Naive B cell (primary cell): ENCODE measurements around the gene PDGFA. TPM values are rescaled to one million over a fixed set of nuclear protein-coding genes. Genes with fewer than 3 reads are reported as not detected.

ENCODE experiments used
- ATAC-seq, 2 donors: fragments of 150-1000 bp; cut with Tn5 transposase; 2 replicates each; pipeline ENCODE4 v1.10.0; 2021; ENCODE audit warnings: low read depth in 2 of 2, mild to moderate bottlenecking in 2 of 2, moderate library complexity in 2 of 2
- DNase-seq: peaks from one replicate; pipeline ENCODE4 v3.0.0; 2022
- H3K27ac Mint-ChIP-seq, 6 donors: one replicate each; pipeline ENCODE4 v1.8.0; 2020 to 2022; ENCODE audit warnings: mild to moderate bottlenecking in 6 of 6, mixed read lengths in 6 of 6, moderate library complexity in 5 of 6, inconsistent platforms in 2 of 6
- H3K27me3 Mint-ChIP-seq, 3 donors: one replicate each; pipeline ENCODE4 v1.8.0; 2021 to 2022; ENCODE audit warnings: mixed read lengths in 3 of 3, mild to moderate bottlenecking in 1 of 3
- H3K36me3 Mint-ChIP-seq, 2 donors: one replicate each; pipeline ENCODE4 v1.8.0; 2020 to 2022; ENCODE audit warnings: mixed read lengths in 2 of 2, inconsistent platforms in 1 of 2, mild to moderate bottlenecking in 1 of 2
- H3K4me1 Mint-ChIP-seq, 3 donors: one replicate each; pipeline ENCODE4 v1.8.0; 2020 to 2022; ENCODE audit warnings: mixed read lengths in 3 of 3, inconsistent platforms in 1 of 3, mild to moderate bottlenecking in 1 of 3, moderate library complexity in 1 of 3
- H3K4me3 Mint-ChIP-seq, 8 donors: one replicate each; pipeline ENCODE4 v1.8.0; 2020 to 2022; ENCODE audit warnings: mild to moderate bottlenecking in 8 of 8, mixed read lengths in 8 of 8, moderate library complexity in 8 of 8, inconsistent platforms in 2 of 8
- H3K9me3 Mint-ChIP-seq, 7 donors: one replicate each; pipeline ENCODE4 v1.8.0; 2020 to 2022; ENCODE audit warnings: mixed read lengths in 7 of 7, mild to moderate bottlenecking in 5 of 7, inconsistent platforms in 2 of 7, moderate library complexity in 1 of 7
- polyA plus RNA-seq, 6 donors: library from polyadenylated mRNA; unstranded; fragments of 300-500 nt; fragmentation: Illumina TruSeq; gene quantifications; one replicate each; pipeline ENCODE4 v1.2.3, GENCODE V29; 2021; ENCODE audit warnings: low read depth in 6 of 6

PDGFA gene
- polyA plus RNA-seq, 6 donors from 2014 or later: 0.12 TPM; not detected in 5

GRCh38 chr7:486216-486743, 33.4 kb downstream of the PDGFA start:
- Mint-ChIP-seq H3K36me3 (peaks cover 4 to 15% of the 10 kb centered on the region in 2 donors), H3K27me3 (peaks cover 28 to 41% (median 30%) of the 10 kb centered on the region in 3 donors), H3K9me3 (peaks cover 0 to 13% (median 6%) of the 10 kb centered on the region in 7 donors), H3K4me1 (peaks cover 0 to 5% (median 0%) of the 10 kb centered on the region in 3 donors), H3K27ac (no peak overlapping the region), H3K4me3 (no peak overlapping the region)
- no peak for ATAC-seq
- DNase-seq: no peak

- Mint-ChIP-seq H3K27me3 (peaks cover 30 to 41% (median 33%) of the 10 kb centered on the region in 3 donors), H3K4me1 (peaks cover 0 to 5% (median 0%) of the 10 kb centered on the region in 3 donors), H3K4me3 (no peak overlapping the region), H3K36me3 (peaks cover 4 to 15% of the 10 kb centered on the region in 2 donors), H3K9me3 (peaks cover 0 to 13% (median 6%) of the 10 kb centered on the region in 7 donors), H3K27ac (no peak overlapping the region)
- ATAC-seq (no peak), DNase-seq (no peak)
Measured at GRCh38 chr7:485188-486081, 34.2 kb downstream of the PDGFA start.

- H3K9me3 Mint-ChIP-seq: peaks cover 0 to 13% (median 6%) of the 10 kb centered on the region in 7 donors
- no peak for DNase-seq
- H3K27me3 Mint-ChIP-seq: peaks cover 30 to 41% (median 39%) of the 10 kb centered on the region in 3 donors
- H3K27ac Mint-ChIP-seq: no peak overlapping the region
- ATAC-seq: no peak
- H3K36me3 Mint-ChIP-seq: peaks cover 4 to 15% of the 10 kb centered on the region in 2 donors
- no peak overlapping the region for H3K4me3 Mint-ChIP-seq
- peaks cover 0 to 5% (median 0%) of the 10 kb centered on the region in 3 donors for H3K4me1 Mint-ChIP-seq
Measured at GRCh38 chr7:484356-485101, 35.1 kb downstream of the PDGFA start.

GRCh38 chr7:483656-484355, 35.8 kb downstream of the PDGFA start:
- peaks cover 34 to 41% (median 39%) of the 10 kb centered on the region in 3 donors for H3K27me3 Mint-ChIP-seq
- no peak for ATAC-seq
- no peak overlapping the region for H3K27ac Mint-ChIP-seq
- DNase-seq: no peak
- H3K36me3 Mint-ChIP-seq: peaks cover 4 to 15% of the 10 kb centered on the region in 2 donors
- H3K4me1 Mint-ChIP-seq: peaks cover 0 to 5% (median 0%) of the 10 kb centered on the region in 3 donors
- H3K9me3 Mint-ChIP-seq: peaks cover 0 to 13% (median 6%) of the 10 kb centered on the region in 7 donors
- H3K4me3 Mint-ChIP-seq: peak overlapping the region in 1 of 8 donors; percentile 52

GRCh38 chr7:482521-483083, 37.0 kb downstream of the PDGFA start:
- Mint-ChIP-seq H3K36me3 (peaks cover 4 to 15% of the 10 kb centered on the region in 2 donors), H3K27ac (peak overlapping the region in 1 of 6 donors; percentile 50), H3K4me3 (peak overlapping the region in 1 of 8 donors; percentile 64), H3K4me1 (peaks cover 0 to 5% (median 0%) of the 10 kb centered on the region in 3 donors), H3K27me3 (peaks cover 30 to 38% (median 33%) of the 10 kb centered on the region in 3 donors), H3K9me3 (peaks cover 0 to 13% (median 6%) of the 10 kb centered on the region in 7 donors)
- ATAC-seq: no peak
- no peak for DNase-seq

- H3K27ac Mint-ChIP-seq: no peak overlapping the region
- no peak overlapping the region for H3K4me3 Mint-ChIP-seq
- peaks cover 0 to 5% (median 0%) of the 10 kb centered on the region in 3 donors for H3K4me1 Mint-ChIP-seq
- peaks cover 4 to 15% of the 10 kb centered on the region in 2 donors for H3K36me3 Mint-ChIP-seq
- ATAC-seq: no peak
- H3K9me3 Mint-ChIP-seq: peaks cover 0 to 13% (median 6%) of the 10 kb centered on the region in 7 donors
- no peak for DNase-seq
- H3K27me3 Mint-ChIP-seq: peaks cover 19 to 40% (median 25%) of the 10 kb centered on the region in 3 donors
Measured at GRCh38 chr7:481219-481930, 38.3 kb downstream of the PDGFA start.

- Mint-ChIP-seq H3K27me3 (peaks cover 17 to 40% (median 18%) of the 10 kb centered on the region in 3 donors), H3K9me3 (peaks cover 0 to 13% (median 6%) of the 10 kb centered on the region in 7 donors), H3K36me3 (peaks cover 4 to 15% of the 10 kb centered on the region in 2 donors), H3K27ac (no peak overlapping the region), H3K4me1 (peaks cover 0 to 5% (median 0%) of the 10 kb centered on the region in 3 donors), H3K4me3 (no peak overlapping the region)
- ATAC-seq (no peak), DNase-seq (no peak)
Measured at GRCh38 chr7:480531-481218, 39.0 kb downstream of the PDGFA start.

GRCh38 chr7:479948-480499, 39.6 kb downstream of the PDGFA start:
- H3K36me3 Mint-ChIP-seq: peaks cover 4 to 15% of the 10 kb centered on the region in 2 donors
- H3K27me3 Mint-ChIP-seq: peaks cover 17 to 40% (median 18%) of the 10 kb centered on the region in 3 donors
- ATAC-seq (no peak), DNase-seq (no peak)
- no peak overlapping the region for H3K27ac Mint-ChIP-seq
- H3K9me3 Mint-ChIP-seq: peaks cover 0 to 13% (median 6%) of the 10 kb centered on the region in 7 donors
- no peak overlapping the region for H3K4me3 Mint-ChIP-seq
- H3K4me1 Mint-ChIP-seq: peaks cover 0 to 5% (median 0%) of the 10 kb centered on the region in 3 donors

GRCh38 chr7:479115-479947, 40.3 kb downstream of the PDGFA start:
- ATAC-seq (no peak), DNase-seq (no peak)
- Mint-ChIP-seq H3K27ac (no peak overlapping the region), H3K36me3 (peaks cover 4 to 15% of the 10 kb centered on the region in 2 donors), H3K9me3 (peaks cover 0 to 14% (median 9%) of the 10 kb centered on the region in 7 donors), H3K4me1 (peaks cover 0 to 5% (median 0%) of the 10 kb centered on the region in 3 donors), H3K4me3 (no peak overlapping the region), H3K27me3 (peaks cover 17 to 40% (median 18%) of the 10 kb centered on the region in 3 donors)

- H3K27me3 Mint-ChIP-seq: peaks cover 12 to 42% (median 14%) of the 10 kb centered on the region in 3 donors
- DNase-seq (no peak), ATAC-seq (no peak)
- H3K9me3 Mint-ChIP-seq: peaks cover 0 to 17% (median 8%) of the 10 kb centered on the region in 7 donors
- peaks cover 4 to 9% of the 10 kb centered on the region in 2 donors for H3K36me3 Mint-ChIP-seq
- no peak overlapping the region for H3K27ac Mint-ChIP-seq
- peaks cover 0 to 3% (median 0%) of the 10 kb centered on the region in 3 donors for H3K4me1 Mint-ChIP-seq
- no peak overlapping the region for H3K4me3 Mint-ChIP-seq
Measured at GRCh38 chr7:477626-478220, 41.9 kb downstream of the PDGFA start.
